HG03135 (cell line): ENCODE data around the gene OPRD1.
"Not testable (repeated sequence)": the region's sequence is repeated elsewhere in the genome, so short reads cannot be mapped to it uniquely, and the experiment has no call there.

Experiments
- ATAC-seq: cut with Tn5 transposase; IDR thresholded peaks from one replicate; pipeline ENCODE4 v1.9.1; 2021; ENCODE audit warnings: mild to moderate bottlenecking, moderate library complexity; ENCODE audit not compliant: unreplicated experiment

OPRD1 gene

DNA sequence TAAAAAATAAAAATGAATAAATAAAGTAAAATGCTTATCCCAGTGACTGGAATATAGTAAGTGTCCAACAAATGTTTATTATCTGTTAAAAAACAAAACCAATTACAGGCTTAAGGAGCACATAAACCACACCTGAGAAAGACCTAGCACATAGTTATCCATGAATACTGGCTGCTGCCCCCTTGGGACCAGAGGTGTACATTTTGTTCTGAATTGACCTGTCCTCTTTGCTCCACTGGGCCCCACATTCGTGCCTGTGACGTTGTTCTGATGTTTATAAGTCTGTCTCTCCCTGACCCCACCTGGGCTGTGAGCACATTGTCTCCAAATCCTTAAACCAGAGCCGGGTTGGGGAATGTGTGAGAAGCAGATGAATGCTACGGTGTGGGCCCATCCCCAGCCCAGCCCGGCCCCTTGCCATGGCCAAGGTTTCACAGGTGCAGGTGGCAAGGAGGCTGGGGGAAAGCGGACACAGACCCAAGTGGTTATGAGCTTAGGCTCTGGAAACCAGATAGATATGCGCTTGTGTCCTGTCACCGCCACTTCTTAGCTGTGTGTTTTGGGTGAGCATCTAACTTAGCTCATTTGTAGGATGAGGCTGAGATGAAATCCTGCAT lies 29.1 kb downstream of the OPRD1 start:
- no peak for ATAC-seq

DNA sequence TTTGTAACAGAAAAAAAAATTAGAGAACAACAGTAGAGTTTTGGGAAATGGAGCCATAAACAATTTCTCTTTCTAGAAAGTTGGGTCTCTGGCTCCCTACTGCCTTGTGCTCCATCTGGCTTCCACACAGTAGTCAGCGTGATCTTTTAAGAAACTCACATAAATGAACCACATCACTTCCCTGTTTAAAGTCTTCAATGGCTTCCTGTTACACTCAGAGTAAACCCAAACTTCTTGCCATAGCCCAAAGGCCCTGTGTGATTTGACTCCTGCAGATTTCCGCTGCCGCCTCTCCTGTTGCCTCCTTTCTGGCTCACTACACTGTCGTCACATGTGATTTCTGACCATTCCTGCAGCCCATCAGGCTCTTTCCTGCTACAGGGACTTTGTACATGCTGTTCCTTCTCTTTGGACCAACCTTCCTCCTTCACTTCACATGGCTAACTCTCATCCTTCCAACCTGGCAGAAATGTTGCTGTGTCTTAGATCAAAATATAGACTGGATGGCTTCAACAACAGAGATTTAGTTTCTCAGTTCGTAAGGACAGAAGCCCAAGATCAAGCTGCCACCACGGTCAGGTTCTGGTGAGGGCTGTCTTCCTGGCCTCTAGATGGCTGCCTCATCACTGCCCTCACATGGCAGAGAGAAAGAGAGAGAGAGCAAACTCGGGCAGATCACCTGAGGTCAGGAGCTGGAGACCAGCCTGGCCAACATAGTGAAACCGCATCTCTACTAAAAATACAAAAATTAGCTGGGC lies 34.0 kb downstream of the OPRD1 start:
- ATAC-seq: no peak

DNA sequence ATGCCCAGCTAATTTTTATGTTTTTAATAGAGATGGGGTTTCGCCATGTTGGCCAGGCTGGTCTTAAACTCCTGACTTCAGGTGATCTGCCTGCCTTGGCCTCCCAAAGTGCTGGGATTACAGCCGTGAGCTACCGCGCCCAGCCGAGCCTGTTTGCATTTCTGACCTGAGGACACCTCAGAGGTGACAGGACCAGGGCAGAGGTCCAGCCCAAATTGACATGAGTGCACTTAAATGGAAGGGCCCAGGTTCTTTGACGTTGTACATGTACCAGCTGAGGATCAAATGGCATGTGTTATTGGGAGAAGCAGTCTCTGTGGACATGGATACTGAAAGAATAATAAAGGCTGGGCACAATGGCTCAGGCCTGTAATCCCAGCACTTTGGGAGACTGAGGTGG lies 35.2 kb downstream of the OPRD1 start:
- ATAC-seq: not testable (repeated sequence)

DNA sequence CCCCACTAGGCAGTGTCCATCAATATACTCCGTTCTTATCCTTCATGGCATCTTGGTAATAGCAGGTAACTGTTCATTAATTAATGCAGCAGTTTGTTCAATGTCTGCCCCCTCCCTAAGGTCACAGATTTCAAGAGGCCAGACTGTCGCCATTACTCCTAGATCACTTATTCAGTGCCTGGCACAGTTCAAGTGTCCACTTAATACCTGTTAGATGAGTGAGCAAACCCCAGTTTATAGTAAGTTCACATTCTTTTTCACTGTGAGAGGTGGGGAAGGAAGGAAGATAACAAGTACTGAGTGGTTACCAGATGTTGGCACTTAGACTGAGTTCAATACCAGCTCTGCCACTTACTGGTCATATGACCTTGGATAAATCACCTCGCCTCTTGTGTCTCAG lies 36.4 kb downstream of the OPRD1 start:
- no peak for ATAC-seq

DNA sequence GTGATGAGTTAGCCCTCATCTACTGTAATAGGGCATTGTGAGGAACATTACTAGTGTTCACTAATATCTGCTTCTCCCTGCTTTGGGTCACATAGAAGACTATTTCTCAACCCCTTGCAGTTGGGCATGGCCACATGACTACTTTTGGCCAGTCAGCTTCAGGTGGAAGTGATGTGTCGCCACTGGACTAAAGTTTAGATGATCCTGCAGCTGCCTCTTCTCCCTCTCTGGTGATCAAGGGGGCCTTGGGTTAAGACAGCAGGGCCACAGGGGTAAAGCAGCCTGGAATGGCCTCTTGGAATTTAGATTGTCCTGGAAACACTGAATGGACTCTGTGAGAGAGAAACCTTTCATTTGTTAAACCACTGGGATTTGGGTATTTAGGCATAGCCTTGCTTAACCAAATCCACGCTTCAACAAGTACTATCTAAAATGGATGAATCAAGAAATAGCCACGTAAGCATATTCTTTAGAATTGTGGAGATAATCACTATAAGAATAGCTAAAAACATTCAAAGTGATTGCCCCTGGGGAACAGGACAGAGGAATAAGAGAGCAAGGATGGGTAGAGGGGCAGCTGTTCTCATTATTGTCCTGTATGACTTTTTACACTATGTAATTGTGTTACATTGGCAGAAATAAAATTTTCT lies 41.2 kb downstream of the OPRD1 start:
- ATAC-seq: no peak

DNA sequence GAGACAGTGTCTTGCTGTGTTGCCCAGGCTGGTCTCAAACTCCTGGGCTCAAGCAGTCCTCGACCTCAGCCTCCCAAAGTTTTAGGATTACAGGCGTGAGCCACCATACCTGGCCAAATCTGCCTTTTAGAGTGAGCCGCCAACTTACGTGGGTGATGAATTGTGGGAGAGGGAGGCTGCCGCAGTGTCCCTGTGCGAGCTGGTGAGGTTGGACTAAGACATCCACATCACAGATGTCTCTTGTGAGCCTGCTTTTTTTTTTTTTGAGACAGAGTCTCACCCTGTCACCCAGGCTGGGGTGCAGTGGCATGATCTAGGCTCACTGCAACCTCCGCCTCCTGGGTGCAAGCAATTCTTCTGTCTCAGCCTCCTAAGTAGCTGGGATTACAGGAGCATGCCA lies 42.4 kb downstream of the OPRD1 start:
- ATAC-seq: not testable (repeated sequence)

DNA sequence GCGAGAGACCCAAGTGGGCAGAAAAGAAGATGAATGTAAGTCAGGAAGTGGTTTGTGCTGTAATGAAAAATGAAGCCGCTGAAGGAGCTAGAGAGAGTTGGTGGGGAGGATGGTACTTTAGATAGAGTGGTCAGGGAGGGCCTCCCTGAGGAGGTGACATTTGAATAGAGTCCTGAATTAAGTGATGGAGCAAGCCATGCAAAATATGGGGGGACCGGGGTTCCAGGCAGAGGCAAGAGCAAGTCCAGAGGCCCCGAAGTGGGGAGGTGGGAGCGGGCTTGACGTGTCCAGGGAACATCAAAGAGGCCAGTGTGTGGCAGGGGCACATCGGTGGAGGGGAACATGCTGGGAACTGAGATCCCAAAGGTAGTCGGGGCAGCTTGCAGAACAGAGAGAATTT lies 43.1 kb downstream of the OPRD1 start:
- ATAC-seq: no peak

DNA sequence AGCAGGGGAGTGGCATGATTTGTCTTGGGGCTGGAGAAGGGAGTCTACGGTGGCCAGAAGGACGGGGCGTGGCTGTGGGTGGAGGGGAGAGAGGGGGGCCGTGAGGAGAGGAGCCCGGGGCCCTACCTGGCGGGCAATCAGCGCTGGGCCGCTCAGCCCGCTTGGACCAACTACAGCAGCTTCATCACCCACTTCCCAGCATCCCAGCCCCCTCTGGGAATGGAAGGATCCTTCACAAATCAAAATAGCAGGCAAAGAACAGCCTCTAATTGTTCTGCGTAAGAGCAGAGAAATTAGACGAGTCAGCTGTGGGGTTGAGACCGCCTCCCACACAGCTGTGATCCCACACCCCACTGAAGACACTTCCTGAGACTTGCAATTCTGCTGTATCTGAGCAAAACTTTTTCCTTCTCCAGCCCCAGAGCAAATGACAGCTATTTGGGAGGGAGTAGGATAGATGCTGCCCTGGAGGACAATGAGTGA lies 43.5 kb downstream of the OPRD1 start:
- no peak for ATAC-seq

DNA sequence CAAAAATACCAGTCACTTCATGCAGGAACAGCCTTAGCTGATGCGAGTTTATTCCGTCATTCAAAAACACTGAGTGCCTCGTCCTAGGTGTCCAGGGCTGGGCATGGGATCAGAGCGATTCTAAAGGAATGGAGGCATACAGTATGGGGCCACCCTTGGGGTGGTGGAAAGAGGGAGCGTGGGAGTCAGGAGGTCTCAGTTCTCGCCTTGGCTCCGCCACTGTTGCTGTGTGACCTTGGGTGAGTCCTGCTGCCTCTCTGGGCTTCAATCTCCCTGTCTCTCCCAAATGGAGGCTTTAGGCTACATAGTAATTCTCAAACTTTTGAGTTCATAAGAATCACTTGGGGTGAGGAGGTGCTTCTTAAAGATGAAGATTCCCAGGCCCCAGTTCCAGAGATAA lies 44.0 kb downstream of the OPRD1 start:
- no peak for ATAC-seq

DNA sequence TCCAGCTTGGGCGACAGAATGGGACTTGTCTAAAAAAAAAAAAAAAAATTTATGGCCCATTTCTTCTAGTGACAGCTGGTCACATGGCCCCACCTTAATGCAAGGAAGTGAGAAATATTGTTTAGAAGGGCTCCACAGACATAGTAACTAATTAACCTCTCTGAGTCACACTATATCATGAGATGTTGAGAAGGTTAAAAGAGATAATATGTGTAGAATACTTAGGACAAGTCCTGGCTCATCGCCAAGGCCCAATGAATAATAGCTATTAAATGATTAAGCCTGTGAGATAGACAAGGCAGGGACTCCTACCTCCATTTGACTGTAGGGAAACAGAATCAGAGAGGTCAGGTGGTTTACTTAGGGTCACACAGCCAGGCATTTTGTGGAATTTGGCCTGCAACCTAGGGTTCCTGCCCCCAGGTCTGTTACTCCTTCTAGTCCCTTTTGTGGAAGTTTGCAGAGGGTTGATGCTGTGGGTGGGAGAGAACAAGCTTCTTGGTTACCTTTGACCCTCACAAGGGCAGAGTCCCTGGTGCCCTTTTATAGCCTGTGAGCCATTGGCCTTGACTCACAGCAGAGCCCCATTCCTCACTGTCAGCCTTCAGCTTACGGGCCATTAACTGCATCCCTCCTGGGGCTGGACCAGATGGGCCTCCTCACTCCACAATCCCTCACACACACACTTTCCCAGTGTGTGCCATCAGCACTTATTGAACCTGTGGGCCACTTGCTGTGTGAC lies 48.5 kb downstream of the OPRD1 start:
- no peak for ATAC-seq

DNA sequence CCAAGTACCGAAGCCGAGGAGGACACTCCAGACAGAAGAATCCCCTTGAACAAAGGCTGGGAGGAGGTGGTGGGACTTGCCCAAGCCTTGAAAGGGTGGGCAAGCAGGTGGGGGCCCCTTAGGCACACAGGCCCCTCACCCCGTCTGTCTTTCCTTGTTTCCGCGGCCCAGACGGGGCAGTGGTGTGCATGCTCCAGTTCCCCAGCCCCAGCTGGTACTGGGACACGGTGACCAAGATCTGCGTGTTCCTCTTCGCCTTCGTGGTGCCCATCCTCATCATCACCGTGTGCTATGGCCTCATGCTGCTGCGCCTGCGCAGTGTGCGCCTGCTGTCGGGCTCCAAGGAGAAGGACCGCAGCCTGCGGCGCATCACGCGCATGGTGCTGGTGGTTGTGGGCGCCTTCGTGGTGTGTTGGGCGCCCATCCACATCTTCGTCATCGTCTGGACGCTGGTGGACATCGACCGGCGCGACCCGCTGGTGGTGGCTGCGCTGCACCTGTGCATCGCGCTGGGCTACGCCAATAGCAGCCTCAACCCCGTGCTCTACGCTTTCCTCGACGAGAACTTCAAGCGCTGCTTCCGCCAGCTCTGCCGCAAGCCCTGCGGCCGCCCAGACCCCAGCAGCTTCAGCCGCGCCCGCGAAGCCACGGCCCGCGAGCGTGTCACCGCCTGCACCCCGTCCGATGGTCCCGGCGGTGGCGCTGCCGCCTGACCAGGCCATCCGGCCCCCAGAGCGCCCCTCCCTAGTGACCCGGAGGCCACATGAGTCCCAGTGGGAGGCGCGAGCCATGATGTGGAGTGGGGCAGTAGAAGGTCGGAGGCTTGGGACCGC lies 50.8 kb downstream of the OPRD1 start:
- ATAC-seq: no peak

DNA sequence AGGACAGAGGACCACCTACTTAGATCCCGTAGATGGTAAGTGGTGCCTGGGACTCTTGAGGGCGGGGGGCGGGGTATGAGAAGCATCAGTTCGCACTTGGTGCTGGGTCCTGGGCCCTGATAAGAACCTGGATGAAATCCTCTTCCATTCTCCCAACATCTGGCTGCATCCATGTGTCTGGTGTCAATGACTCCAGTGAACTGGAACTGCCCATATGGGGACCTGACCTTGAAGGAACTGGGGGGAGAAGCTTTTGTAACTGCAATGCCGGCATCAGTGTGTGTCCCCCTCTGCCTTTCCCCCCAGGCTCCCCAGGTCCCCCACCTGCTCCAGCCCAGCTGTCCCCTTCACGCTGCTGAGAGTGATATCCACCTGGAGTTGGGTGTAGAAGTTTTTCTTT lies 52.7 kb downstream of the OPRD1 start:
- no peak for ATAC-seq

DNA sequence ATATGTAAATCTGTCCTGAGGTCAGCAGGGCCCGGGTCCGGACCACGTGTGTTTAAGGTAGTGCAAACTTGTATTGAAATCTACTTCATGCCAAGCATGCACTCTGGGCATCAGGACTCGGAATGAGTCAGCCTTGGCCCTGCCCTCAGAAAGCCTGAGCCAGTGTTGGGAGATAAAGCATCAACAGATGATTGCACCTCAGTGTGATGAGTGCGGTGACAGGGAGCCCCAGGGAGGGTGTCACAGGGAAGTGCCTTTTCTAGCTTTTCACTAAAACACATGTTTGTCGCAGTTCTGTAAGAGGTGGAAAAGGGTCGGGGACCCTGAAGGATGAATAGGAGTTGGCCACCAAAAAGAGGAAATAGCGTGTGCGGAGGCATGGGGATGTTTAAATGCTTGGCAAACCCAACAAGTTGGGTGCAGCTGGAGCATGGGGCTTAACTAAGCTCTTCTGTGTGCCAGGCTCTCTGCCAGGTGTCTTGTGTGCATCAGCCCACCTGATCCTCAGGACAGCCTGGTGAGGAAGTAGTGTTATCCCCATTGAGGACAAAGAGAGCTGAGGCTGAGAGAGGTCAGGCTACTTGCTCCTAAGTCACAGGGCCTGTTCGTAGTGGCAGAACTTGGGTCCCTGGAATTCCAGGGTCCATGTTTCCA lies 54.2 kb downstream of the OPRD1 start:
- no peak for ATAC-seq

DNA sequence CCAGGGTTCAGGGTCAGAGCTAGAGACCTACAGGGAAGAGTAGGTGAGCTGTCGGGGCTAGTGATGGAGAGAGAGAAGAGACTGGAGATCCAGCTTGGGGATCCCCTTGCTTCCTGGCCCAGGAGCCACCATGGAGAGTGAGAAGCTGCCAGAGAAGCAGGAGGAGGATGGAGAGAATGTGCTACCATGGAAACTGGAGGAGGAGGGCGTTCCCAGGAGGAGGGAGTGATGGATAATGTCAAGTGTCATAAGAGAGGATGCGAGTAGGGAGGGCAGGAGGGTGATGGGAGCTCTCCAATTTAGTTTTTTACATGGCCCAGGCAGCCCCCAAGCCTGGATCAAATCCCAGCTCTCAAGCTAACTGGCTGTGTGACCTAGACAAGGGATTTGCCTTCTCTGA lies 55.9 kb downstream of the OPRD1 start:
- no peak for ATAC-seq

DNA sequence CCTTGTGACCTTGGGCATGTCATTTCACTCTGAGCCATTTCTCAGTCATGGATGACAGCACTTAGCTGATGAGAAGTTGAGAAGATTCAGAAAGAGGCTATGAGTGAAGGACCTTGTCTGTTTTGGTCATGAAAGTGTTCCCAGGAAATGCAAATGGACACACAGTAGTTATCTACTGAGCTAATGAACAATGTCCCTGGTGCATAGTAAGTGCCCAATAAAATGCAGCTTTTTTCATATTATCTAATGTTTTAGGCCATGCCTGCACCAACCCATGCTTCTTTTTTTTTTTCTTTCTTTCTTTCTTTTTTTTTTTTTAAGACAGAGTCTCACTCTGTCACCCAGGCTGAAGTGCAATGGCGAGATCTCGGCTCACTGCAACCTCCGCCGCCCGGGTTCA lies 58.0 kb downstream of the OPRD1 start:
- ATAC-seq: no peak

DNA sequence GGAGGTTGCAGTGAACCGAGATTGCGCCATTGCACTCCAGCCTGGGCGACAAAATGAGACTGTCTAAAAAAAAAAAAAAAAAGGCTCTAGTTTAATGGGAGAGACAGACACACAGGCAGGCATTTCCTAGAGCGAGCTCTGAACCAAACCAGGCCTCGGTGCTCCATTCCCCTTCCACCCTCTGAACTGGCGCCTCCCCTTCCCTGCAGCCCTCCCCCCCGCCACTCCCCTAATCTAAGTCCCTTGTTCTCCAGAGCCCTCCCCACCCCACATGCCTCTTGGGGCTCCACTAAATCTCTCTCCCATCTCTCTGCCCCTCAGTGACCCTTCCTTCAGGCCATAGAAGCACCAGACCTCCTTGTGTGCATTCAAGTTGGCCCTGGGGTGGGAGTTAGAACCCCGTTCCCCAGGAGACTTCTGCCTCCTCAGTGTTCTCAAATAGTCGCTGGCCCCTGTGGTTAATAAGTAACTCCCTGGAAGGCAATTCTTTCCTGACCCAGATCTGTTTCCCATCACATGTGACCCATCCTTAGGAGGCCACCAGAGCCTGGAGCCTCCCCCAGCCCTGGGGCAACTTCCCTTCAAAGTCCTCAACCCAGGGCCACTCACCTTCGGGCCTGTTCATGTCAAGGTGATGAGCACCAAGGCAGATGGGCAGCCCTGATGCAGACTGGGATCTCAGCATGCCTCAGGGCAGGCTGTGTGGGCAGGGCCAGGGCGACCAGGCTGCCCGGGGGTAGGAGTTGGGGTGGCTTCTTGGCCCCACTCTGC lies 59.8 kb downstream of the OPRD1 start:
- no peak for ATAC-seq

DNA sequence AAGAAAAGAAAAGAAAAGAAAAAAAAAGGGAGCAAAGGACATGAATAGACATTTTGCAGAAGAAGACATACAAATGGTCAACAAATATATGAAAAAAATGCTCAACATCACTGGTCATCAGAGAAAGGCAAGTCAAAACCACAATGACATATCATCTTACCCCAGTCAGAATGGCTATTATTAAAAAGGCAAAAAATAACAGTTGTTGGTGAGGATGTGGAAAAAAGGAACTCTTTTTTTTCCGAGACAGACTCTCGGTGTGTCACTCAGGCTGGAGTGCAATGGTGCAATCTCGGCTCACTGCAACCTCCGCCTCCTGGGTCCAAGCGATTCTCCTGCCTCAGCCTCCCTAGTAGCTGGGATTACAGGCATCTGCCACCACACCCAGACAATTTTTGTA lies 63.2 kb downstream of the OPRD1 start:
- not testable (repeated sequence) for ATAC-seq

DNA sequence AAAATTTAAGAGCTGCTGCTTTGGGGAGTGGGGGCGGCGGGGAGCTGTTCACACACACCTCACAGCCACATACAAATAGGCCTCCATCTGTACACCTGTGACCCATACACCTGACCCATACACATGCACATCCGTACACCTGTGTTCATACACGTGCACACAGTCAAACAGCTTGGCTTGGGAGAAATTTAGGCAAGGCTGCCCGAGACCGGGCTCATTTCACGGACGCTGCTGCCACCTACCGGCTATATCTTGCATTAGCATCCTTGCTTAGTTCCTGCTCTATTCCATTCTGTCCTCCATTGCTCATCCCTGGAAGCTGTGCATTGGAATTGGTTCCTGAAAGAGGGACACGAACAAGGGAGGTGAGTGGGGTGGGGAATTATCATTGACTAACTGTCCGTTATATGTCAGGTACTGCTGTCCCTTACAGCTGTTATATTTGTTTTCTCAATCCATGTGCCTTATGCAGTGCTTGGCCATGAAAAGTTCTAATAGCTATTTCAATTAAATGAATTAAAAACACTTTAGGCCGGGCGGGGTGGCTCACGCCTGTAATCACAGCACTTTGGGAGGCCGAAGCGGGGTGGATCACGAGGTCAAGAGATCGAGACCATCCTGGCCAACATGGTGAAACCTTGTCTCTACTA lies 65.3 kb downstream of the OPRD1 start:
- ATAC-seq: no peak

DNA sequence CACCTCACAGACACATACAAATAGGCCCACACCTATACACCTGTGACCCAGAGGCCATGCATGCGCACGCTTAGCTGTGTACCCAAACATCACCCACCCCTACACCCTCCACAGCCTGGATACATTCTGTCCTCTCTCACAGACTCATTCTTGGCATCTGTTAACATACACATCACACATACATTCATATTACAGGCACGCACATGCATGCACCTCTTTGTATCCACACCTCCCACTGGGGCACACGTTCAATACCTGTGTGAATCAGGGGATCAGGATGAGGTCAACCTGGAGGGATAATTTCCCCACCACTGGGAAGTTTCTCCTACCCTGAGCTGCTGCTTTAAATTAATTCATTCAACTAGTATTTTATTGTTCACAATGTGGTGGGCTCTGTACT lies 66.8 kb downstream of the OPRD1 start:
- no peak for ATAC-seq
